Hepatocyte (in vitro differentiated cells): ENCODE results near the gene RABAC1. TPM values are rescaled to one million over a fixed set of nuclear protein-coding genes. Genes with fewer than 3 reads are reported as not detected.

Experiments used
- DNase-seq: peaks from one replicate; pipeline ENCODE4 v3.0.0-alpha.2; 2016; ENCODE audit warnings: low spot score
- H2AFZ ChIP-seq: fragments of 200-600 bp; sonication (generic); 2 replicates; pipeline ENCODE4 v1.6.0; 2016; ENCODE audit warnings: antibody characterized with exemption, mild to moderate bottlenecking
- H3K27ac ChIP-seq: fragments of 200-600 bp; sonication (generic); 2 replicates; pipeline ENCODE4 v1.5.1; 2016; ENCODE audit warnings: mild to moderate bottlenecking
- H3K27me3 ChIP-seq: fragments of 200-600 bp; sonication (generic); 2 replicates; pipeline ENCODE4 v1.6.1; 2016
- H3K36me3 ChIP-seq: fragments of 200-600 bp; sonication (generic); replicated peaks from 2 replicates; pipeline ENCODE4 v1.5.1; 2016; ENCODE audit warnings: low read depth; ENCODE audit not compliant: insufficient read depth
- H3K4me1 ChIP-seq: fragments of 200-600 bp; sonication (generic); 2 replicates; pipeline ENCODE4 v1.5.1; 2016; ENCODE audit warnings: mild to moderate bottlenecking, moderate library complexity; ENCODE audit not compliant: insufficient read depth
- H3K4me2 ChIP-seq: fragments of 200-600 bp; sonication (generic); 2 replicates; pipeline ENCODE4 v1.6.0; 2016
- H3K4me3 ChIP-seq: fragments of 200-600 bp; sonication (generic); 2 replicates; pipeline ENCODE4 v1.5.1; 2016; ENCODE audit warnings: mild to moderate bottlenecking
- H3K79me2 ChIP-seq: fragments of 200-600 bp; sonication (generic); 2 replicates; pipeline ENCODE4 v1.6.0; 2017; ENCODE audit warnings: mild to moderate bottlenecking
- H3K9me2 ChIP-seq: fragments of 200-600 bp; sonication (generic); replicated peaks from 2 replicates; pipeline ENCODE4 v1.6.0; 2017; ENCODE audit warnings: mild to moderate bottlenecking; ENCODE audit not compliant: insufficient read depth
- H3K9me3 ChIP-seq: fragments of 200-600 bp; sonication (generic); 2 replicates; pipeline ENCODE4 v1.5.1; 2016; ENCODE audit warnings: low read depth, mild to moderate bottlenecking
- H4K20me1 ChIP-seq: fragments of 200-600 bp; sonication (generic); 2 replicates; pipeline ENCODE4 v1.6.0; 2016; ENCODE audit warnings: mild to moderate bottlenecking; ENCODE audit not compliant: insufficient read depth, poor library complexity, severe bottlenecking
- EZH2 ChIP-seq: fragments of 200-600 bp; sonication (generic); IDR thresholded peaks from 2 replicates; pipeline ENCODE4 v1.6.1; 2016; ENCODE audit warnings: antibody characterized with exemption, mild to moderate bottlenecking, borderline replicate concordance
- EZH2phosphoT487 ChIP-seq: fragments of 200-600 bp; sonication (generic); IDR thresholded peaks from one replicate; pipeline ENCODE4 v1.6.1; 2018; ENCODE audit warnings: antibody characterized with exemption, mild to moderate bottlenecking, low read depth, moderate library complexity; ENCODE audit not compliant: unreplicated experiment, severe bottlenecking
- WGBS: methylation state at CpG from one replicate; pipeline ENCODE4 v1.1.6; 2016; ENCODE audit warnings: low lambda C conversion rate; ENCODE audit errors: missing lambda C conversion rate; 5-methylcytosine and 5-hydroxymethylcytosine counted together
- polyA plus RNA-seq: library from polyadenylated mRNA; unstranded; fragments of >200 nt; fragmentation: Nextera tagmentation; extraction: Ambion mirVana; gene quantifications from 2 replicates; pipeline ENCODE4 v1.2.1, GENCODE V29; 2016
- total RNA-seq: library from RNA; depleted of rRNA; stranded (reverse); fragments of >200 nt; gene quantifications from 2 replicates; pipeline ENCODE4 v1.2.3, GENCODE V29; 2014
- TF ChIP-seq, protein P1 (sequence below): fragments of 200-600 bp; sonication (generic); IDR thresholded peaks from 2 replicates; pipeline ENCODE4 v1.5.1; 2016; ENCODE audit warnings: antibody characterized with exemption, mild to moderate bottlenecking; ENCODE audit not compliant: poor library complexity

RABAC1 gene
- total and polyA plus RNA-seq, 2 experiments from 2014 or later: 203 to 395 TPM

DNA sequence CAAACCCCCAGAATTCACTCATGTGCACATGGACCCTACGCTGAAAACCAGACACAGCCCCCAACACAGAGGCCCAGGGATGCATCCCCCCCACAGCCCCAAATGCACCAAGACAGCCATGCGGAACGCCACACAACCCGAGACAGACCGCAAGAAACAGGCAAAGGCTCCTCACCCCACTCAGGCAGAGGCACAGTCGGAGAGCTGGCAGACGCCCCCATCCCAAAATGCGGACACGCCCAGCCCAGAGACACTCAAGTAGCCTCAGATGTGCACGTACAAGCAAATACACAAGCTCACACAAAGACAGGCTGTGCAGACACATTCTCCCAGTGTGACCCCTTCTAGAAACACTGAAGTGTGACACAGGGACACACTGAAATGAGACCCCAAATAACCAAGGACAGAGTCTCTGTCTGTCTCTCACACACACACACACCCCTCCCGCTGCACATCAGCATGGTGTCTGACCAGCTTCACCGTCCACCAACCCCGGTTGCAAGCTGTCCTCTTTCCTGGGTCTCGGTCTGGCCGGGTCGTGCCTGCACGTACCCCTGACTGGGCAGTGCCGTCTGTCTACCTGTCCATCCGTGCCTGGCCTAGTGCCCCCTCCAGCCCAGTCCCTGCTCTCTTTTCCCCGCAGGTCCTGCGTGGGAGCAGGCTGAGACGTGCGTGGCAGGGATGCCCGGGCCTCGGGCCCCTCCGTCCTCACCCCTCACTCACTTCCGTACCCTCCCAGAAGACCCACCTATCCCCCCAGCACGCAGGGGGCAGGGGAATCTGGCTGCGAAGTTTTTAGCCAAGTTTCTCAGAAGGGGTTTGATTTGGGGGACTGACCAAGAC lies 47.0 kb downstream of the RABAC1 start:
- no peaks in the 10 kb centered on the region for H4K20me1 ChIP-seq
- H3K36me3 ChIP-seq: no peaks in the 10 kb centered on the region
- H2AFZ ChIP-seq: no peak overlapping the region
- 20% methylated on average over 29 of the region's 29 CpGs for WGBS
- no peaks in the 10 kb centered on the region for H3K9me2 ChIP-seq
- peaks cover 59% of the 10 kb centered on the region for H3K27me3 ChIP-seq
- no peak overlapping the region for H3K27ac ChIP-seq
- no peak overlapping the region for H3K4me2 ChIP-seq
- no peak for TF ChIP-seq EZH2
- TF ChIP-seq EZH2phosphoT487: no peak
- TF ChIP-seq, protein P1, sequence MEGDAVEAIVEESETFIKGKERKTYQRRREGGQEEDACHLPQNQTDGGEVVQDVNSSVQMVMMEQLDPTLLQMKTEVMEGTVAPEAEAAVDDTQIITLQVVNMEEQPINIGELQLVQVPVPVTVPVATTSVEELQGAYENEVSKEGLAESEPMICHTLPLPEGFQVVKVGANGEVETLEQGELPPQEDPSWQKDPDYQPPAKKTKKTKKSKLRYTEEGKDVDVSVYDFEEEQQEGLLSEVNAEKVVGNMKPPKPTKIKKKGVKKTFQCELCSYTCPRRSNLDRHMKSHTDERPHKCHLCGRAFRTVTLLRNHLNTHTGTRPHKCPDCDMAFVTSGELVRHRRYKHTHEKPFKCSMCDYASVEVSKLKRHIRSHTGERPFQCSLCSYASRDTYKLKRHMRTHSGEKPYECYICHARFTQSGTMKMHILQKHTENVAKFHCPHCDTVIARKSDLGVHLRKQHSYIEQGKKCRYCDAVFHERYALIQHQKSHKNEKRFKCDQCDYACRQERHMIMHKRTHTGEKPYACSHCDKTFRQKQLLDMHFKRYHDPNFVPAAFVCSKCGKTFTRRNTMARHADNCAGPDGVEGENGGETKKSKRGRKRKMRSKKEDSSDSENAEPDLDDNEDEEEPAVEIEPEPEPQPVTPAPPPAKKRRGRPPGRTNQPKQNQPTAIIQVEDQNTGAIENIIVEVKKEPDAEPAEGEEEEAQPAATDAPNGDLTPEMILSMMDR: no peak
- H3K4me1 ChIP-seq: no peaks in the 10 kb centered on the region
- H3K9me3 ChIP-seq: no peaks in the 10 kb centered on the region
- DNase-seq: no peak
- H3K79me2 ChIP-seq: no peaks in the 10 kb centered on the region
- H3K4me3 ChIP-seq: no peak overlapping the region

DNA sequence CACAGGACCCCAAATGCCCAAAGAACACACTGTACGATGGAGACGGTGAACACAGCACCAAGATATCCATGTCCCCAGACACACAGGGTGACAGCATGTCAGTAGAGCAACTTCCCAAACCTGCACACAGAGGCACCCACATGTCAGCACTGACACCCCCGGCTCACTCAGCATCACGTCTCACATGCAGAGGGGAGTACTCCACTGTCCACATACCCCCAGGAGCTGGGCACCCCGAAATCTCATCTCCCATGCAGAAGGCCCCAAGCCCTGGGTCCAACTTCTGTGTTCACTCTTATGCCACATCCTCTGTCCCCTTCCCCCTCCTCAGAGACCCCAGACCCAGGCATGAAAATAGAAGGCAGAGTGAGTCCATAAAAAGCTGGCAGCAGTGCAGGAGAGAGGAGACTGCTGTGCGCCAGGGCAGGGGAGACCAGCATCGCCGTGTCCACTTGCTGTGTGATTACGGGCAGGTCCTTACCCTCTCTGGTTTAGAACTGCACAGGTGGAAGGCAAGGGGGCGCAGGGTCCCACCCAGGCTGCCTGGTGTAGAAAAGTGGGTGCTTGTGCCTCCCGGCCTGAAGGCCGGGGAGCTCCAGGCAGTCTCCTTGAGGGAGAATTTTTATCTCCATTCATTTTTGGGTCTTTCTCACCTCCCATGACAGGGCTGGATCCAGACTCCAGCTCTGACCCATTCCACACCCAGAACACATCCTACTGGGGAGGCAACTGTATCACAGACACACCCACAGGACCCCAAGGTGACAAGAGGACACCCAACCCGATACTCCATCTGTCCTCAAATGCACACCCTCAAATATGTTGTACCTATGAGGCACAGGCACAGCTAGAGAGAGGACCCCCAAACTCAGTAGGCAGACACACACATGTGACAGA lies 47.9 kb downstream of the RABAC1 start:
- 88% methylated on average over 12 of the region's 13 CpGs for WGBS

DNA sequence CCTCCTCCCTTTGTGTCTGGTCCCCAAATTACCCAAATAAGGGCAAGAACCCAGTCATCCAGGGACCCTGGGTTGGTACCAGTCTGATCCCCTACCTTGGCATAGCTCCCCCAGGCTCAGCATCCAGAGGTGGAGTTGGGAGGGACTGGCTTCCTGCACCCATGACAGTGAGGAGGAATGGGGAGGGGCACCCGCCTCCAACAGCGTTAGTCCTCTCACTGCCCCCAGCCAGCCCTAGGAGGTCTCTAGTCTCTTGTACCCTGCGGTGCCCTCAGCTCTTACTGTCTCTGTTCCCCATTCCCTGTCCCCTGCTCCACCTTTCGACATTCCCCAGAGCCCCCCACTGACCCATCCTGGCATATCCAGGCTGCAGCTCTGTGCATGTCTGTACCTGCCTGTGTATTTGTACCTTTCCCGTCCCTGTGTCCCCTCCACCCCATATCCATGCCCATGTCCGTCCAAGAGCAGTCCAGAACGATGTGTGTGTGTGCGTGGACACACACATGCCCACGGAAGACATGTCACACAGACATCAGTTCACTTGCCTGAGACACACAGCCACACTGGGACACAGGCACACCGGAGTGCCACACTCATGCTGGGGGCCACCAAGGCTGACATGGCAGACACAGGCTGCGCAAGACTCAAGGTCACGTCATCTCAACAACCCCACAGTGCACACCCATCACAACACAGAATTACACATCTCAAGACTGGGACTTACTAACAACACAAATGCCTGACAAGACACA lies 48.7 kb downstream of the RABAC1 start:
- Histone ChIP-seq H3K9me3 (no peaks in the 10 kb centered on the region), H3K36me3 (no peaks in the 10 kb centered on the region), H2AFZ (no peak overlapping the region), H3K27me3 (peaks cover 42% of the 10 kb centered on the region), H4K20me1 (no peaks in the 10 kb centered on the region), H3K4me2 (no peak overlapping the region), H3K4me1 (no peaks in the 10 kb centered on the region), H3K79me2 (no peaks in the 10 kb centered on the region), H3K9me2 (no peaks in the 10 kb centered on the region), H3K4me3 (no peak overlapping the region), H3K27ac (no peak overlapping the region)
- 73% methylated on average over 12 of the region's 12 CpGs for WGBS
- DNase-seq: no peak
- TF ChIP-seq EZH2 (no peak), EZH2phosphoT487 (no peak)
- TF ChIP-seq, protein P1: no peak

More for the DNA sequence above, 47.9 kb downstream of the RABAC1 start:
- no peak overlapping the region for H2AFZ ChIP-seq
- no peaks in the 10 kb centered on the region for H3K4me1 ChIP-seq
- H4K20me1 ChIP-seq: no peaks in the 10 kb centered on the region
- H3K27ac ChIP-seq: no peak overlapping the region
- H3K4me2 ChIP-seq: no peak overlapping the region
- no peaks in the 10 kb centered on the region for H3K36me3 ChIP-seq
- no peaks in the 10 kb centered on the region for H3K79me2 ChIP-seq
- no peaks in the 10 kb centered on the region for H3K9me3 ChIP-seq
- H3K9me2 ChIP-seq: no peaks in the 10 kb centered on the region
- DNase-seq: no peak
- no peak overlapping the region for H3K4me3 ChIP-seq
- peaks cover 50% of the 10 kb centered on the region for H3K27me3 ChIP-seq
- TF ChIP-seq, protein P1: no peak
- TF ChIP-seq EZH2phosphoT487: no peak
- TF ChIP-seq EZH2: no peak
